ENCODE data around the gene THUMPD2.

Gene THUMPD2

GRCh38 chr2:39703181-39703872 is 75.7 kb downstream of the THUMPD2 start:
- no peak for DNase-seq (ENCODE audit: low read depth)
- H3K4me3 ChIP-seq (ENCODE audit: control insufficient read depth, low read depth, low read length), result no peak overlapping the region
- no peak for TF ChIP-seq CTCF (conservative IDR thresholded peaks at IDR 0.05; ENCODE audit: control insufficient read depth, insufficient read depth, low read depth, low read length)

- no peak for TF ChIP-seq CTCF (conservative IDR thresholded peaks at IDR 0.05; ENCODE audit: control insufficient read depth, insufficient read depth, low read depth, low read length)
- no peak overlapping the region for H3K4me3 ChIP-seq (ENCODE audit: control insufficient read depth, low read depth, low read length)
- DNase-seq (ENCODE audit: low read depth), result no peak
Measured at GRCh38 chr2:39701137-39701536, 77.9 kb downstream of the THUMPD2 start.

GRCh38 chr2:39697454-39697853 is 81.6 kb downstream of the THUMPD2 start:
- TF ChIP-seq CTCF (conservative IDR thresholded peaks at IDR 0.05; ENCODE audit: control insufficient read depth, insufficient read depth, low read depth, low read length), result no peak
- no peak overlapping the region for H3K4me3 ChIP-seq (ENCODE audit: control insufficient read depth, low read depth, low read length)
- DNase-seq (ENCODE audit: low read depth), result no peak

GRCh38 chr2:39696838-39697237 is 82.2 kb downstream of the THUMPD2 start:
- no peak overlapping the region for H3K4me3 ChIP-seq (ENCODE audit: control insufficient read depth, low read depth, low read length)
- DNase-seq (ENCODE audit: low read depth), result peak; percentile 80
- peak; percentile 45 for TF ChIP-seq CTCF (conservative IDR thresholded peaks at IDR 0.05; ENCODE audit: control insufficient read depth, insufficient read depth, low read depth, low read length)

GRCh38 chr2:39696101-39696553 is 82.9 kb downstream of the THUMPD2 start:
- H3K4me3 ChIP-seq (ENCODE audit: control insufficient read depth, low read depth, low read length), result no peak overlapping the region
- no peak for TF ChIP-seq CTCF (conservative IDR thresholded peaks at IDR 0.05; ENCODE audit: control insufficient read depth, insufficient read depth, low read depth, low read length)
- peak; percentile 63 for DNase-seq (ENCODE audit: low read depth)

GRCh38 chr2:39693245-39693644 is 85.8 kb downstream of the THUMPD2 start:
- DNase-seq (ENCODE audit: low read depth), result no peak
- no peak for TF ChIP-seq CTCF (conservative IDR thresholded peaks at IDR 0.05; ENCODE audit: control insufficient read depth, insufficient read depth, low read depth, low read length)
- H3K4me3 ChIP-seq (ENCODE audit: control insufficient read depth, low read depth, low read length), result no peak overlapping the region

Measured in fibroblast of mammary gland (primary cell).